IMR-90 (cell line): ENCODE measurements around the gene SERPINA4. TPM values are rescaled to one million over a fixed set of nuclear protein-coding genes. Genes with fewer than 3 reads are reported as not detected.

Experiments used
- ATAC-seq: fragments of 200-7000 bp; cut with Tn5 transposase; 2 replicates; pipeline ENCODE4 v1.9.1; 2020; ENCODE audit warnings: low read depth, mild to moderate bottlenecking, moderate library complexity
- BruUV-seq: library from RNA; stranded (reverse); fragments of 400-500 nt; replicated peaks from 2 replicates; lab custom pipeline; 2021; lab: Mats Ljungman, UMichigan
- CTCF ChIA-PET: fragments of 300-600 bp; formaldehyde crosslinking; extraction: SDS; loops from one replicate; lab custom pipeline; 2021; ENCODE audit warnings: antibody characterized with exemption; lab: Yijun Ruan, JAX
- POLR2A ChIA-PET: fragments of 300-600 bp; sonication (Branson Sonifier 250); formaldehyde crosslinking; loops from one replicate; lab custom pipeline; 2022; ENCODE audit warnings: antibody characterized with exemption; ENCODE audit not compliant: unreplicated experiment; lab: Charles Lee
- DNase-seq: peaks from one replicate; pipeline ENCODE4 v3.0.0; 2013
- H2AFZ ChIP-seq: replicated peaks from 2 replicates; pipeline ENCODE3; 2013; ENCODE audit warnings: low read length, mild to moderate bottlenecking; ENCODE audit not compliant: poor library complexity
- H2AK5ac ChIP-seq: 2 replicates; pipeline ENCODE4 v1.6.1; 2013; ENCODE audit warnings: low read depth, low read length, inconsistent platforms
- H2AK9ac ChIP-seq: replicated peaks from 2 replicates; pipeline ENCODE3; 2013; ENCODE audit warnings: mild to moderate bottlenecking, low read depth, low read length, moderate library complexity; ENCODE audit not compliant: poor library complexity
- H2BK120ac ChIP-seq: 2 replicates; pipeline ENCODE4 v1.6.1; 2013; ENCODE audit warnings: low read depth, low read length, inconsistent platforms
- H2BK15ac ChIP-seq: 3 replicates; pipeline ENCODE4 v1.6.1; 2013; ENCODE audit warnings: low read depth, low read length, inconsistent platforms
- H2BK20ac ChIP-seq: 2 replicates; pipeline ENCODE4 v1.6.1; 2013; ENCODE audit warnings: low read depth, mild to moderate bottlenecking, inconsistent platforms, low read length, moderate library complexity
- H2BK5ac ChIP-seq: 2 replicates; pipeline ENCODE4 v1.6.1; 2013; ENCODE audit warnings: mild to moderate bottlenecking, low read depth, low read length, inconsistent platforms; ENCODE audit not compliant: poor library complexity, severe bottlenecking
- H3K14ac ChIP-seq: replicated peaks from 2 replicates; pipeline ENCODE4 v1.6.1; 2013; ENCODE audit warnings: low read depth, low read length, inconsistent platforms
- H3K18ac ChIP-seq: 2 replicates; pipeline ENCODE4 v1.6.1; 2013; ENCODE audit warnings: low read depth, low read length, control low read depth
- H3K23ac ChIP-seq: 2 replicates; pipeline ENCODE4 v1.6.1; 2013; ENCODE audit warnings: low read depth, low read length, inconsistent platforms
- H3K27ac ChIP-seq: 2 replicates; pipeline ENCODE4 v1.5.1; 2013; ENCODE audit warnings: mild to moderate bottlenecking, control low read depth, low read length; ENCODE audit not compliant: insufficient read depth
- H3K27me3 ChIP-seq: 2 replicates; pipeline ENCODE4 v1.6.1; 2013; ENCODE audit warnings: low read length; ENCODE audit not compliant: control insufficient read depth, insufficient read depth
- H3K36me3 ChIP-seq: 2 replicates; pipeline ENCODE4 v1.6.1; 2013; ENCODE audit warnings: low read length, mixed read lengths; ENCODE audit not compliant: control insufficient read depth, insufficient read depth
- H3K4ac ChIP-seq: 2 replicates; pipeline ENCODE4 v1.6.1; 2013; ENCODE audit warnings: low read depth, low read length, inconsistent platforms
- H3K4me1 ChIP-seq: 2 replicates; pipeline ENCODE4 v1.6.1; 2013; ENCODE audit warnings: low read length, mixed read lengths; ENCODE audit not compliant: control insufficient read depth, insufficient read depth
- H3K4me2 ChIP-seq: 2 replicates; pipeline ENCODE4 v1.6.1; 2013; ENCODE audit warnings: low read depth, mild to moderate bottlenecking, control low read depth, low read length, moderate library complexity
- H3K4me3 ChIP-seq: 2 replicates; pipeline ENCODE4 v1.5.1; 2013; ENCODE audit warnings: low read depth, mild to moderate bottlenecking, control low read depth, low read length, moderate library complexity; ENCODE audit not compliant: insufficient read depth
- H3K56ac ChIP-seq: 2 replicates; pipeline ENCODE4 v1.6.1; 2013; ENCODE audit warnings: low read length, inconsistent platforms; ENCODE audit not compliant: insufficient read depth; ENCODE audit errors: extremely low read depth
- H3K79me1 ChIP-seq, 2 experiments: 2 replicates each; pipeline ENCODE4 v1.6.1; 2013; ENCODE audit warnings: low read length in 2 of 2, inconsistent platforms in 1 of 2, low read depth in 1 of 2
- H3K9ac ChIP-seq: 2 replicates; pipeline ENCODE4 v1.6.1; 2013; ENCODE audit warnings: low read depth, low read length, control low read depth
- H3K9me1 ChIP-seq: 2 replicates; pipeline ENCODE4 v1.6.1; 2013; ENCODE audit warnings: low read length, inconsistent platforms; ENCODE audit not compliant: insufficient read depth
- H3K9me3 ChIP-seq: 2 replicates; pipeline ENCODE4 v1.6.1; 2013; ENCODE audit warnings: low read length; ENCODE audit not compliant: control insufficient read depth, insufficient read depth
- H4K20me1 ChIP-seq: 2 replicates; pipeline ENCODE4 v1.6.1; 2013; ENCODE audit warnings: low read length, inconsistent platforms; ENCODE audit not compliant: insufficient read depth
- H4K5ac ChIP-seq: 2 replicates; pipeline ENCODE4 v1.6.1; 2013; ENCODE audit warnings: mild to moderate bottlenecking, low read depth, low read length, control low read depth
- H4K8ac ChIP-seq, 2 experiments: 2 replicates each; pipeline ENCODE4 v1.6.1; 2013; ENCODE audit warnings: low read depth in 2 of 2, low read length in 2 of 2, control low read depth in 1 of 2, inconsistent platforms in 1 of 2
- H4K91ac ChIP-seq: 2 replicates; pipeline ENCODE4 v1.6.1; 2013; ENCODE audit warnings: low read depth, low read length, inconsistent platforms; ENCODE audit not compliant: insufficient read depth
- BHLHE40 ChIP-seq: fragments of 150-350 bp; IDR thresholded peaks from 2 replicates; pipeline ENCODE4 v1.6.1; 2016; ENCODE audit warnings: mild to moderate bottlenecking, low read depth, low read length
- CEBPB ChIP-seq: IDR thresholded peaks from 2 replicates; pipeline ENCODE4 v1.6.1; 2012; ENCODE audit warnings: low read depth, low read length, improper control_type of control experiment
- ELK1 ChIP-seq: fragments of 150-350 bp; IDR thresholded peaks from 2 replicates; pipeline ENCODE4 v1.6.1; 2016; ENCODE audit warnings: low read depth, mild to moderate bottlenecking, low read length, moderate library complexity, borderline replicate concordance
- MAFK ChIP-seq: IDR thresholded peaks from 2 replicates; pipeline ENCODE4 v1.6.1; 2012; ENCODE audit warnings: low read depth, low read length, improper control_type of control experiment
- MAZ ChIP-seq: IDR thresholded peaks from 2 replicates; pipeline ENCODE4 v1.6.1; 2012; ENCODE audit warnings: low read depth, mild to moderate bottlenecking, low read length, improper control_type of control experiment, moderate library complexity, borderline replicate concordance
- MXI1 ChIP-seq: IDR thresholded peaks from 2 replicates; pipeline ENCODE4 v1.6.1; 2012; ENCODE audit warnings: low read depth, mild to moderate bottlenecking, low read length, moderate library complexity, borderline replicate concordance
- RAD21 ChIP-seq: IDR thresholded peaks from 2 replicates; pipeline ENCODE4 v1.6.1; 2012; ENCODE audit warnings: low read length, improper control_type of control experiment
- RCOR1 ChIP-seq: IDR thresholded peaks from 2 replicates; pipeline ENCODE4 v1.6.1; 2012; ENCODE audit warnings: mild to moderate bottlenecking, low read length, improper control_type of control experiment; ENCODE audit not compliant: insufficient replicate concordance
- SMC3 ChIP-seq: fragments of 150-350 bp; IDR thresholded peaks from 2 replicates; pipeline ENCODE4 v1.6.1; 2016; ENCODE audit warnings: low read depth, mild to moderate bottlenecking, antibody characterized with exemption, low read length, moderate library complexity
- USF2 ChIP-seq: fragments of 150-350 bp; IDR thresholded peaks from 2 replicates; pipeline ENCODE4 v1.6.1; 2017; ENCODE audit warnings: mild to moderate bottlenecking, antibody characterized with exemption, low read length, low read depth
- WGBS, 2 experiments: methylation state at CpG; one replicate each; pipeline versions ENCODE4 v1.1.5 to v1.1.7; 2013; ENCODE audit warnings: missing lambda C conversion rate in 2 of 2; ENCODE audit not compliant: insufficient read length in 1 of 2; ENCODE audit errors: extremely low coverage in 2 of 2; 5-methylcytosine and 5-hydroxymethylcytosine counted together
- dilution Hi-C: fragments of 300-500 bp; cut with HindIII; formaldehyde crosslinking; loops from one replicate; pipeline ENCODE4 v1.14.3; 2018; ENCODE audit warnings: low sequenced_read_pairs; ENCODE audit not compliant: unreplicated experiment
- in situ Hi-C: fragments of 300-500 bp; cut with MboI; formaldehyde crosslinking; loops from 3 replicates; pipeline ENCODE4 v1.14.3; 2019; ENCODE audit warnings: low sequenced_read_pairs, inconsistent platforms, mixed read lengths
- intact Hi-C: fragments of 100-400 bp; cut with micrococcal nuclease; formaldehyde crosslinking; loops from 2 replicates; pipeline ENCODE4 v1.10.0; 2022
- polyA plus RNA-seq, 3 experiments: library from polyadenylated mRNA; depleted of rRNA; stranded (reverse); fragments of >200 nt; gene quantifications; 2 replicates each; pipeline ENCODE4 v1.2.3, GENCODE V29; 2012; ENCODE audit warnings: low replicate concordance in 1 of 3
- total RNA-seq: library from RNA; depleted of rRNA; stranded (reverse); fragments of >200 nt; gene quantifications from 2 replicates; pipeline ENCODE4 v1.2.3, GENCODE V29; 2012

Gene SERPINA4
- total and polyA plus RNA-seq, 2 of the 4 experiments (the other 2 are of a cell fraction): not detected

DNA sequence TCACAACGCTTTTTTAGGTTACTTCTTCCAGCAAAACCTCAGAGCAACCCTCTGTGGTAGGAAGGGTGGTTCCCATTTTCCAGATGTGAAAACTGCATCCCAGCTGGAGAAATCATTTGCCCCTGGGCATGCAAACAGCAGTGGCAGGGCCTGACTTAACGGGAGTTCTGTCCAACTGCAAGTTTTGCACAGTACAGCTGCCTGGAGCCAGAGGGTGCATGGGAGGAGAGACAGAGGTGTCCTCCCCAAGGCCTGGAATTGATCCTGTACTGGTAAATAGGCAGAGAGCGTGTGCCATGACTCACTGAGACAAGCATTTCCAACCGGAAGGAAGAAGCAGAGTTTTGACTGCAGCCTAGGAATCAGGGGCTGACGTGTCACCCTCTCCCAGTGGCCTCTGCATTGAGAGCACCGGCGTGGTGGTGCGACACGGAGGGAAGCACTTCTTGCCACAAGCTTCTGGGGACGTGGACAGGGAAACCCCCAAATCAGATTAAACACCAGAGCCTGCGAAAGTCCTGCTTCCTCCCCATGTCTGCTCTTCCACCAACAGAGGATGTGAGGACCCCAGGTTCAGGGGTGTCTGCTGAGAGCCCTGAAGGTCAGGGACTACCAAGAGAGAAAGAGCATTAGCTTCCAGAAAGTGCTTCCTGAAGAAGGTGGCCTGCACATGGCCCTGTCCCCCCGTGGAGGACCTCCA lies 19.0 kb upstream of the SERPINA4 start:
- Histone ChIP-seq H4K20me1 (no peaks in the 10 kb centered on the region), H4K8ac (peak overlapping the region; percentile 24 to 42; a peak in 2 of 4 replicates), H2AK5ac (no peak overlapping the region), H3K27ac (no peak overlapping the region), H3K79me1 (no peaks in the 10 kb centered on the region), H2BK20ac (no peak overlapping the region), H4K91ac (no peak overlapping the region), H3K4me2 (no peak overlapping the region), H3K27me3 (no peaks in the 10 kb centered on the region), H3K4me1 (no peaks in the 10 kb centered on the region), H2AFZ (peak overlapping the region; percentile 64), H3K18ac (no peak overlapping the region), H3K9me1 (no peaks in the 10 kb centered on the region), H2BK5ac (no peak overlapping the region), H3K9me3 (0 out of 2 replicates have a peak, but pooled peaks cover 4% of the 10 kb centered on the region), H3K4ac (no peak overlapping the region), H3K14ac (no peak overlapping the region), H3K4me3 (no peak overlapping the region), H3K9ac (no peak overlapping the region), H2BK15ac (no peak overlapping the region), H3K23ac (no peak overlapping the region), H2AK9ac (no peak overlapping the region), H3K56ac (no peak overlapping the region), H2BK120ac (no peak overlapping the region), H4K5ac (no peak overlapping the region), H3K36me3 (no peaks in the 10 kb centered on the region)
- TF ChIP-seq RAD21 (no peak), USF2 (no peak), MXI1 (no peak), SMC3 (no peak), ELK1 (no peak), MAFK (no peak), RCOR1 (no peak), BHLHE40 (no peak), CEBPB (no peak), MAZ (no peak)
- BruUV-seq: no TSS peak
- ATAC-seq (peak; percentile 62), DNase-seq (peak; percentile 44)
- intact Hi-C loops: no loop called here
- in situ Hi-C loops: no loop called here
- 34% methylated on average over 2 of the region's 12 CpGs; no CpG with 5 or more reads in 1 of the 2 experiments for WGBS, 2 experiments
- ChIA-PET CTCF (interaction anchor here (0.8 kb wide), 1 partner anchor 119 kb away, joined by 3 read pairs; no protein-coding TSS in a partner anchor), POLR2A (interaction anchor here (0.7 kb wide), 1 partner anchor 197 kb away, joined by 3 read pairs; no protein-coding TSS in a partner anchor)
- dilution Hi-C loops: no loop called here
